DMS114 treated with DMSO at 0.1 percent for 48 hours (cell line): ENCODE measurements around the gene SDHAF3.

Experiments used
- DNase-seq: peaks from one replicate; lab custom pipeline; 2025; ENCODE audit not compliant: unreplicated experiment; lab: John Stamatoyannopoulos, UW

Gene SDHAF3

GRCh38 chr7:97215556-97215955 lies 98.1 kb downstream of the SDHAF3 start:
- no peak for DNase-seq

GRCh38 chr7:97218767-97219166 lies 101.3 kb downstream of the SDHAF3 start:
- DNase-seq: no peak

- DNase-seq: no peak
Measured at GRCh38 chr7:97219237-97219636, 101.7 kb downstream of the SDHAF3 start.

GRCh38 chr7:97224316-97224715 lies 106.8 kb downstream of the SDHAF3 start:
- no peak for DNase-seq

GRCh38 chr7:97226541-97226940 lies 109.0 kb downstream of the SDHAF3 start:
- no peak for DNase-seq
